NCI-H146 (cell line): Measurements from ENCODE around the gene TNMD.
A peak's percentile ranks its signal among the peaks of the same experiment; 100 is the strongest.

ENCODE experiments used
- DNase-seq: peaks from one replicate; lab custom pipeline; 2025; lab: John Stamatoyannopoulos, UW

Gene TNMD

GRCh38 chrX:100643956-100644860 is 59.5 kb downstream of the TNMD start, which contains the start of gene SRPX2:
SRPX2 (plus strand) TSS chrX:100644199; CDS start chrX:100646323, 2,124 bp downstream.
- no peak for DNase-seq

- no peak for DNase-seq
These were observed 60.4 kb downstream of the TNMD start for GRCh38 chrX:100645106-100645505.

- DNase-seq = no peak
These were observed 62.4 kb downstream of the TNMD start for GRCh38 chrX:100647095-100647494.

GRCh38 chrX:100647739-100648138 is 63.0 kb downstream of the TNMD start:
- peak; percentile 16 for DNase-seq

- DNase-seq = peak; percentile 34
These were observed 64.0 kb downstream of the TNMD start for GRCh38 chrX:100648458-100649417.
